GM21825 (cell line): ENCODE measurements around the gene COLEC12.
"Not testable (repeated sequence)": the region's sequence is repeated elsewhere in the genome, so short reads cannot be mapped to it uniquely, and the experiment has no call there.

Source experiments
- ATAC-seq: cut with Tn5 transposase; IDR thresholded peaks from one replicate; pipeline ENCODE4 v1.9.1; 2021; ENCODE audit warnings: mild to moderate bottlenecking, moderate library complexity; ENCODE audit not compliant: unreplicated experiment

The COLEC12 gene

DNA sequence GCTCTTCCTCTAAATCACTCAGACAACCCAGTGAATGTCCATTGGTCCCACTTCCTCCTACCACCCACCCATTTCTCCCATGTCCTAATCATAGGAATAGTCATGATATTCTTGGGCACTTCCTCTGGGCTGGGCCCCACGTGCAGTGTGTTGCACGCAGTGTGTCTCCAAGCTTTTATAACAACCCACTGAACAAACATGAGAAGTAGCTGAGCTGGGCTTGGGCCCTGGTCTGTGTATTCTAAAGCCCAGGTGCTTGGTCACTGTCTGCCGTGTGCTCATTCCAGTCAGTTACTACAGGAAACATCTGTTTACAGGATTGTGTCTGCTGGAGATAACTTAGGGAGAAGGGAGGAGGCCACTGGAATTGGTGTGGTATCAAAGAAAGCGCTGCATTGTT is 168.5 kb downstream of the COLEC12 start:
- no peak for ATAC-seq

DNA sequence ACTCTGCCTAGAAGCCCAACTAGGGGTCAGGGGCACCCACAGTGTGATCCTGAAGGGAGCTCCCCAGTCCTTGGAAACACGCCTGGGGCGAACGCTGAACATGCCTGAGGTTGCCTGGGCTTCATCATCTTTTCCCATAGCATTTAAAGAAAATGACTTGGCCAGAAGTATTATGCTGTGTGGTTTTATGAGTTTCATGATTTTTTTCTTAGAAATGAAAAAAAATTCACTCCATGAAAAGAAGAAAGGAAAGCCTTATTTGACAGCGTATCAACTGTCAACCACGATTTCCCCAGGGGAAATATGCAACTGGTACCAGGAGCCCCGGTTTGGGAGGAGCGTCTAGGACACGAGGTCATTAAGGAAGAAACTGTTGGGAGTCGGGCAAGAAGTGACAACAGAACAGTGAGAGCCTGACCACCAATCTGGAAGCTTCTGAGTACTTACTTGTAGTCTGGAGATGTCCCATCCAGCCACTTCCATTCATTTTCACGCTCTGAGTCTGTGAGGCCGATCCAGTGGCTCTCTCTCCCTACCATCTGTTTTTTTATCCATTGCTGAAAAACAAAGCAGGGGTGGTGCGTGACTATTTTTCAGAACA is 169.2 kb downstream of the COLEC12 start:
- no peak for ATAC-seq

DNA sequence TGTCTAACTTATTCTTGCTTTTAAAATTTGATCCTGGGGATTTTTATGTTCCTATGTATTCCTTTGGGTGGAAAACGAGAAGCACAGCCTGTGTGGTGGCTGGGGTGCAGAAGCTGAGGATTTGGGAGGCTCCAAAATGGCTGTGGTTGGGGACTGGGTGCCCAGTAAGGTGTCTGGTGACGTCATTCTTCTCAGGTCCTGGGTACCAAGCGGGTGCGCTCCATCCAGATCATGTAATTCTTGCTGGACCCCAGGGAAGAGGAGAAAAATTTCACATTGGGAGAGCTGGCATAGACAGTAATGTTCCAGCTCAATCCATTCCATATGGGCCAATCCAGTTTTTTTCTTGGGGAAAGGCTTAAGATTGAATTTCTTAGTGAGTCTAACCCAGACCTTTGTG is 171.6 kb downstream of the COLEC12 start:
- no peak for ATAC-seq

DNA sequence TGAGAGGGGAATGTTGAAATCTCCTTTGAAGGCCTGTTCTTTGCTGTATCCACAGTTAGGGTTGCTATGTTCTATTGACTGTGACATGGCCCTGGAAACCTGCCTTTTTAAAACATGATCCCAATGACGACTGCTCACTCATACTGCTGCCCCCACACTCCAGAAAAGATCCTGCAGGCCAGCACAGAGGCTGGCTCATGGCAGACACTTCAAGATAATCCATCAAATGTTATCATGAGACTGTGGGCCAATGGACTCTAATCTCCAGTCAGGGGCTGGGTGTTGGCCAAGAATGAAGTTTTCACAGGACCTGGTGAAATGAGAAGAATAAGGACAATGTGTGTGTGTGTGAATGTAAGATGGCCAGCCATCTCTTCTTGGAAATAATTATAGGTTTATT is 173.7 kb downstream of the COLEC12 start:
- no peak for ATAC-seq

DNA sequence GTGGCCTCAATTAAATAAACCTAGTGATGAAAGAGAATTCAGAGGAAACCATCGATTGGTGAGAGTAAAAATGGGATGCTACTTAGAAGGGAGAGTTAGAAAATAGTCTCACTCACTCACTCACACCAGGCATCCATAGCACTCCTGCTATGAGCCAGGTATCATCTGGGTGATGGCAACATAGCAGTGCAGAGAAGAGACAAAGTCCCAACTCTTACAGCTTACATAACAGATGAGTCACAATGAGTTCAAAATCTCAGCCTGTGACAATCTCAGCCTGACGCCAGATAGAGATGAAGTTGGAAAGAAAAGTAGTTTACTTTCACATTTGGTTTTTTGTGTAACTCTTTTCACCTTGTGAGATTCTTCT is 177.3 kb downstream of the COLEC12 start:
- no peak for ATAC-seq

DNA sequence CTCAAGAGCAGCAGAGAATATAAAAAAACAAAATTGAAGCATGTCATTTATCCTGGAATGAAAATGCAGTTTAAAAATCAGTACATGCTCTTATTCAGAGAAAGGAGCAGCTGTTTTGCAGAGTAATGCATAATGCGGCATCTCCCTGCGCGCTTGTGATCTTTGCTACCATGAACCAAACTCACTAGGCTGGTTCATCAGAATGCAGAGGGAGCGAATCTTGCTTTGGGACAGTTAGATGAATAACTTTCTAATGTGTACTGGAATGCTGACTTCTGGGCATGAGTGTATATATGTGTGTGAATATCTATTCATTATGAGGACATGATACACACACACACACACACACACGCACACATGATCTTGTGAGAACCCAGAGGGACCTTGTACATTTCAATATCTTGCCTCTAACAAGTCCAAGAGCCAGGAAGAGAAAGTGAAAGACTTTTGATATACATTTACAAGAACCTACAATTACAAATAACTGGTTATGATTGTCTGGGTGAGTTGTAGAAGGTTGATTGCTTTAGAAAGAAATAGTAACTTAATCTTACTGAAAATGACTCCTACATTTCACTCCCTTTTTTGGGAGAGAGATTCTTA is 178.5 kb downstream of the COLEC12 start:
- no peak for ATAC-seq

DNA sequence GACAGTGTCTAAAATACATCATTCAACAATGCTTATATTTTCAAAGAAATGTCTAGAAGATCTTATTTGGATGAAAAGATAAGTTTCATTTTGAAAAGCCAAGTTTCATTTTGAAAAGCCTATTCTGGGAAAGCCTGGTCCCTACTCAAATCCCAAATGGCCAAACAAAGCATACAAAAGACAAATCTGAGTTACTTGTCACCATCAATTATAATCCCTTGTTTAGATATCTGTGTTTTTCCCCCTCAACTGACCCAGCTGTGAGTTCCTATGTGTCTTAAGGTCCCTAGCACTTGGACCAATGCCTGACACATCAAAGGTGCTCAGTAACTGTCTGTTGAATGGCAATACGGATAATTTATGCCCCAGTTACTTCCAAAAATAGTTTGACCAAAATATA is 180.3 kb downstream of the COLEC12 start:
- ATAC-seq, result no peak

DNA sequence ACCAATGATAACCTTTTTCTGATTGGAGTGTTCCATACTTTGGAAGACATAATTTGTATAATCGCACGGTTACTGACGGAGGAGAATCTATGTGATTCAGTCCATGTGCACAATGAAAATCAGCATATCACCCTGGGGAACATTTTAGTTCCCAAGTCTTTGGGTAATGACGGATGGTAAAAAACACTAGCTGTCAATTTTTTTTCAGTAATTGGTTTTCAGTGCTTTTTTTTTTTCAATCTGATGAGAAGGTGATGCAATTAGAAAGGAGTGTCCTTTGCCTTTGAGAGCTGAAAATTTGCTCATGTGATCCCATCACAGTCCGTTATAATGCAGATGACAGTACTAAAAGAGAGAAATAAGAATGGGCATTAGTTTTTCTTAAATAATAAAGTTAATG is 180.8 kb downstream of the COLEC12 start:
- ATAC-seq, result no peak

DNA sequence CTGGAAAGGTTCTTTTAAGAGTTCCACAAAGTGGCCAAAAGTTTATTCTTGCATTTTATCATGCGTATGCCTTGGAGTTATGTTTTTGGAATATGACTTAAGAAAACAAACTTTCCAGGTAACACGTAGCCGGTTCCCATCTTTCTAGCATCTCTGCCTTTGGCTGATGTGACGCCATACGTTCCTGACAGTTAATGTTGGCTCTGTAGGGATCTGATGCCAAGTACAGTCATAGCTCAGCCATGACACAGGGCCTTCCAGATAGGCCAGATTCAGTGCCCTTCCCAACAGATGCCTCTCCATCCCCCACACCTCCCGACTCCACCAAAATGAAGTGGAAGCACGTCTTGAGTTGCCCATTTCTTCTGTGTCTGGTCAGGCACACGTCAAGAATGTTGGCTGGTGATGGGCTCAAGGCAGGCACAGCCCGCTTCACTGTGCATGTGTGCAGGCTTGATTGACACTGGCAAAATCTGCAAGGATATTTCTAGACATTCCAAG is 181.7 kb downstream of the COLEC12 start:
- ATAC-seq, result no peak

DNA sequence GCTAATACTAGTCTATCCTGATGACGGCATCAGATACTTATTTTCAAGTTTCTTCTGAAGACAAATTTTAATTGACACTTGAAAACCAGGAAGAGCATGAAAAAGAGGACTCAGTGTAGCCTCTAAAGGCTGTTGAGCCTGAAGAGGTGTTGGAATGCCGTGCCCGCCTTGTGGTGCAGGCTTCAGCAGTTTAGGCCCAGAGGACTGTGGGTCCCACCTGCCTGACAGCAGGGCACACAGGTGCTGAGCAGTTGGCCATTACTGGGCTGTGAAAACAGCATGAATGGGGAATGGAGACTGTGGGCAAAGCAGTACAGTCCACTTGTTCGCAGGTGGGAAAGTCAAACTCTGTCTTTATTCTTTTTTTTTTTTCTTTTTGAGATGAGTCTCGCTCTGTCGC is 182.9 kb downstream of the COLEC12 start:
- ATAC-seq, result no peak

DNA sequence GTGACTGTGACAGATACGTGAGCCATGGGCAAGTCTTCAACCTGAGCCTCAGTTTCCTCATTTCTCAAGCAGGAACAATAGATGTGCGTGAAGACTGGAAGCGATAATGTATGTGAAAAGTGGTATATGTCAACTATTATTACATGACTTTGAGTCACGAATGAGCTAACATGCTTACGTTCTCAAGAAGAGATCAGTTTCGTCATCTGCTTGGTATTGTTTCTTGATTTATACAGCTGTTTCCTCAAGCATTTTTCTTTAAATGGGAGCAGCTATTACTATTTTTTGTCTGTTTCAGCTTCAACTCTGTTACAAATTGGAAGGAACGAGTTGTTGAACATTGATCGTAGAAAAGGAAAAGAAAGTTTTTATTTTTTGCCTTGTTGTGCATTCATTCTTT is 184.1 kb downstream of the COLEC12 start:
- ATAC-seq, result no peak

DNA sequence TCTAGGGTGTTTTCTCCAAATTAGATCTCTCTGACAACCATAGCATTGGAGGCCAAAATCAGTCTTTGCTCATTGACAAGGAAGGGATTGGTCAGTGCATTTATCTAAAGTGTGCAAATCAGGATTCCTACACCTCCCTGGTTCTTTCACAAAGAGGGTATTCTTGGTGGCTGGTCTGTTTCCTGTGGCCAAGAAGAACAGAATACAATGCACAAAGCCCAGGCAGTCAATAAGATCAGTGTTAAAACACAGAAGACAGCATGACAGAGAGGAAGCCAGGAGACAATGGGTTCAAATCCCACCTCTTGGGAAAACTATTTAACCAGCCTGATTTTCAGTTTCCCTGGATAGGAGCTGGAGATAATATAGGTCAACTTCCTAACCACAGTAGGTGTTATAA is 186.6 kb downstream of the COLEC12 start:
- ATAC-seq, result no peak

DNA sequence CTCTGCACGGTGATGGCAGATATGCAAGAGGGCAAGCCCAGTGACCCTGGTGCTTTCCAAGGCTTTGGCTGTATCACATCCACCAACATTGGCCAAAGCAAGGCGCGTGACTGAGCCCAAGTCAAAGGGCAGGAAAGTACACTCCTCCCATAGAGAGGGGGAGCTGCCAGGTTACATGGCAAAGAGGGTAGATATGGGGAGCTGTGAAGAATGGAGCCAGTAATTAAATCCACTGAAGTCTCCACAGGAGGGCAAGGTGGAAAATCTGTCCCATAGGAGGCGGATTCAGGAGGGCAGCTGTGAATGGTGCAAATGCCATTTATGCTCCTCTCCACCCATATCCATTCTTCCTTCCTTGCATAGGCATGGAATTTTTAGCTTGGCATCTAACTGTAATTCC is 188.1 kb downstream of the COLEC12 start:
- ATAC-seq, result no peak

DNA sequence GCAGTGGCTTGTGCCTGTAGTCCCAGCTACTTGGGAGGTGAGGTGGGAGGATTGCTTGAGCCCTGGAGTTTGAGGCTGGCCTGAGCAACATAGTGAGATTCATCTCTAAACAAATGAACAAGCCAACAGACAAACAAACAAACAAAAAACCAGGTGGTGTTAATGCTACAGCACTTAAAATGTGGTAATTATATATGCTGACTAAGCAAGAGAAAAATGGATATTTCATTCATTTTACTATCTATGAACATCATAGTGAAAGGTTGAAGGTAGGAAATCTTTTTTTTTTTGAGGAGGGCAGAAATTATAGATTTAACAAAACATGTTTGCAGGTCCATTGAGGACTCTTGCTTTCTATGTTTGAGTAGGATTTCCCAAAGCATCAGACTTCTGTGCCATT is 190.5 kb downstream of the COLEC12 start:
- ATAC-seq, result no peak

DNA sequence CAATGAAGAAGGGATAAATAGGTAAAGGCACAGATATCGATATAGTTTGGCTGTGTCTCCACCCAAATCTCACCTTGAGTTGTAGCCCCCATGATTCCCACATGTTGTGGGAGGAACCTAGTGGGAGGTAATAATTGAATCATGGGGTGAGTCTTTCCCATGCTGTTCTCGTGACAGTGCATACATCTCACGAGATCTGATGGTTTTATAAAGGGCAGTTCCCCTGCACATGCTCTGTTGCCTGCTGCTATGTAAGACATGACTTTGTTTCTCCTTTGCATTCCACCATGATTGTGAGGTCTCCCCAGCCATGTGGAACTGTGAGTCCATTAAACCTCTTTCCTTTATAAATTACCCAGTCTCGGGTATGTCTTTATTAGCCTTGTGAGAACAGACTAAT is 192.4 kb downstream of the COLEC12 start:
- not testable (repeated sequence) for ATAC-seq

DNA sequence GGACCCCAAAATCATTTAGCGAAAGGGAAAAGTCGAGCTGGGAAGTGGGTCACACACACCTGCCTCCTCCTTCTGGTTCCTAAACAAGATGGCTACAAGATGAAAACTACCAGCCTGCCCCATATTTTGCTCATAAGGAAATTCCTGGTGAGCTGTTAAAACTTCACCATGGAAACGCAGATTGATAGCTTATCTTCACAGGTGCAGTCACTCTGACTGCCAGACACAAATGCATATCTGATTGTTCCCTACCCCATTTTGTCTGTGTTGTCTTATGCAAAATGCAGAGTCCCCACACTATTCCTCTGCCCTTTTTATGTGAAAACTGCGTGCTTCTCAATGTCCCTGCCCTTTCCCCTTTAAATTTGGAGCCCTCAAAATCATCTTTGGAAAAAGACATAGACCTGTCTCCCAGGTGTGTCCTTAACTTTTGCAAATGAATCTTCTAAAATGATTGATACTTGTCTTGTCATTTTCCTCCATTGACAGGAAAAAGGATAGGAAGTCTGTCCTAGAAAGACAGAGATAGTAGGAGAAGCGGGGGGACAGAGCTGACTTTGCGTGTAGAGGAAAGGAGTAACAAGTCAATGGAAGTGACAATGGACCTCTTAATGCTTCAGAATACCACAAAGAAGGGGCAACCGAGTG is 193.8 kb downstream of the COLEC12 start:
- no peak for ATAC-seq

DNA sequence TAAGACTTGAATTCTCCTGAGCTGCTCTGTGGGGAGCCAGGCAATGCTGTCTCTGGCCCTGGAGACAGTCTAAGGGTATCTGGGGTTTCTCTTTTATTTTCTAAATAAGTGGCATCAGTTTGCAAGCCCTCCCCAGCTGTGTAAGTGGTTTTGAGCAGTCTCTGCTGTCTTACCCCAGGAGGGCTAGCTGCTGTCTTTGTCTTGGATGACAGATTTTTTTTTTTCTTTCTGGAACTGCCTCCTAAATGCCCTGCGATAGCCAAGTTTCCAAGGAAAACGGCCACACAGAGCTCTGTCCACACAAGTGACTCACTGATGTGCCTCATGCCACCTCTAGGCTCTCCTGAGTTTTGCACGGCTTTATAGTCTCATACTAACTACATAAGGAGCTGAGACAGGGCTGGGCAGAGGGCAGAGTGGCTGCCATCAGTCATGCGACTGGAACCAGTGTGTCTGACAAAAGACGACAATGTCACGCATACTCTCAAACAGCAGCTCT is 195.4 kb downstream of the COLEC12 start:
- ATAC-seq, result no peak

DNA sequence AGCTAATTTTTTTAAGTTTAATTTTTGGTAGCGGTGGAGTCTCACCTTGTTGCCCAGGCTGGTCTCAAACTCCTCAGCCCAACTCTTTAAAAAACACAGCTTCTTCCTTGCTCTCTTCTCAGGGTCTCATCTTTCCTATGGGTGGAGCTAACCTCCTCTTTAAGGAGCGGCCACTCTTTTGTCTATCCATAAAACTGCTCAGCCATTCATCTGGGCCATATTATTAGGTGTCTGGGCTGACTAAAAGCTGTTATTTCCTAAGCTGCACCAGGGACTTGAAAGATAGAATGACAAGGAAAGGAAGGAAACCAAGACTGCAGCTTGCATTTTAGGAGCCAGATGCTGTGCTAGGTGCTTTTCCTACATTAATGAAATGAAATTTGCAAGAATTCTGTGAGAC is 196.9 kb downstream of the COLEC12 start:
- ATAC-seq, result no peak

DNA sequence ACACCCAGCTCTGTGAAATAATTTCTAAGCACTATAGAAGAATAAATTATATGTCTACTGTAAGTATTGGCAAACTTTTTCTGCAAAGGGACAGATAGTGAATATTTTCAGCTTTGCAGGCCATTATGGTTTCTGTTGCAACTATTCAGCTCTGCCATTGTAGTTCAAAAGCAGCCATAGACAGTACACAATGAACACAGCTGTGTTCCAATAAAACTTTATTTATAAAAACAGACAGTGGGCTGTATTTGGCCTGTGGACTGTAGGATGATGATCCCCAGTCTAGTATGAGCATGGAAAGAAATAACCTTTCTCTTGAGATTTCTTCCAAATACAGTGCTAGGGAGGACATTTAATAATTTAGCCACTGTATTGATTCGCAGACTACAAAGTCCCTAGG is 197.5 kb downstream of the COLEC12 start:
- ATAC-seq, result no peak

DNA sequence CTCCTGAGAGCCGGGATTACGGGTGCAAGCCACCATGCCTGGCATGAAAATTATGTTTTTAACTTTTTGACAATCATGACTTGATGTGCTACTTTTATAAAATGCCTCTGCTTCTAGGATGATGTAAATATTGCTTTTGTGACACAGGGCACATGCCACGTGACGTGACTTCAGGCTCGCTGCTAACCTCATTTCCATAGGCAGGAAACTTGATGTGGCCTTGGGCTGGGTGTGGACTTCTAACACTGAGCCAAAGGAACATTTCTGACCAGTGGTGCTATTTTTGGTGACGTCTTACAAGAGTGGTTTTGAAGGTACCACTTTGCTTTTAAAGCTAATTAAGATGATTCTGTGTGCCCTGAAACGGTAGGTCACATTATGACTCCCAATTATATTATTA is 198.4 kb downstream of the COLEC12 start:
- ATAC-seq, result no peak

DNA sequence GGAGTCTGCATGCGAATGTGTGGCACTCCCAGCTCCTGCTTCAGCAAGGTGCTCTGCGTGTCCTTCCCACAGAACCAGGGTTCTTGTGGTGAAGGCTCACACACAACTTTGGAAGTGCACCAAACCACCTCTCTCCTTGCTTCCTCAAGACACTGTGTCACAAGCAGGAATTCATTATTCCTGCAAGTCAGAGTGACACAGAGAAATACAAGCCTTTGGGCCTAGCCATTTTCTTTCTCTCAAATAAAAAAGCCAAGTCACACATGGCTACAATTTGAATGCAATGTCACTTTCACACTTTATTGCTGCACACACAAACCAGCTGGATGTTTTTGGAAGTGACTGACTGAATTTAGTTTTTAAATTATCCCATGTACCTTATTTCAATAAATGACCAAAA is 202.6 kb downstream of the COLEC12 start:
- ATAC-seq, result no peak

DNA sequence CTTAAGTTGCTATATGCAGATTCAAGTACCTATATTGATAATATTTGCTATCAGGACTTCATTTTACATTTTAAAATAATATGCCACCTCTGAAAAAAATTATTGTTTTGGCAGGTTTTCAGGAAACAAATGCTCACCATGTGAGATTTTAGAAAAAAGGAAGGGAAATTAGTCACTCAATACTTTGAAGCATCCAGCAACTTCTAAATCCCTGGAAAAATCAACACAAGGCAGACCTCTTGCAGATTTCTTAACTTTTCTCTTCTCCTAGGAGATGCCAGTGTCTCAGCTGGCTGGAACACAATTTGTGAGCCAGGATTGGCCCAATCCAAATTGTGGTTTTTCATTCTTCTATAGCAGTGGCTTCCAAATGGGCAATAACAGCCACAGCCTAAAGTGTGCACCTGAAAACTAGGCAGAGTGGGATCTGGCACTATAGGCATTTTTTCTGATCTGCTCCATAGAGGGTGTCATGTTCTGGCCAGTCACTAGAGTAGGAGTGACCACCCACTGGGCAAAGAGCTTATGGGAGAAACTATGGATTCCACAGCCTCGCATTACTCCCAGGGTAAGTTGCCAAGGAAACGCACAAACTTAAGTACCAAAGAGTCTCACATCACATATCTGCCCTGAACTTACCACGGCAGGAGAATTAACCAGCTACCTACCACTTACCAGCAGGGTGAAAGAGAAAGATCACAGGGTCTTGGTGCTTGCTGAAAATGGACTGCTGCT is 204.6 kb downstream of the COLEC12 start:
- ATAC-seq, result no peak
